DND-41 (cell line): Measurements from ENCODE around the gene NFIL3.

Experiments used
- ATAC-seq: fragments of 200-7000 bp; cut with Tn5 transposase; 3 replicates; pipeline ENCODE4 v1.9.1; 2021; ENCODE audit warnings: low read depth; ENCODE audit not compliant: insufficient read depth
- DNase-seq: peaks from one replicate; pipeline ENCODE4 v3.0.0-alpha.2; 2020
- H2AFZ ChIP-seq: 2 replicates; pipeline ENCODE4 v1.6.0; 2012; ENCODE audit warnings: low read depth, low read length
- H3K27ac ChIP-seq: 2 replicates; pipeline ENCODE4 v1.5.1; 2012; ENCODE audit warnings: low read length, inconsistent platforms
- H3K27me3 ChIP-seq: fragments of 200-600 bp; sonication (generic); 2 replicates; pipeline ENCODE4 v1.6.0; 2012; ENCODE audit warnings: low read length, mild to moderate bottlenecking, inconsistent platforms; ENCODE audit not compliant: insufficient read depth, poor library complexity
- H3K36me3 ChIP-seq: 2 replicates; pipeline ENCODE4 v1.5.1; 2012; ENCODE audit warnings: low read length, inconsistent platforms; ENCODE audit not compliant: insufficient read depth
- H3K4me1 ChIP-seq: 2 replicates; pipeline ENCODE4 v1.5.1; 2012; ENCODE audit warnings: mild to moderate bottlenecking, low read length; ENCODE audit not compliant: insufficient read depth
- H3K4me2 ChIP-seq: 2 replicates; pipeline ENCODE4 v1.6.0; 2012; ENCODE audit warnings: mild to moderate bottlenecking, moderate library complexity, low read length, inconsistent platforms; ENCODE audit not compliant: insufficient read depth
- H3K4me3 ChIP-seq, 2 experiments: fragments of 200-600 bp in 1 of 2; shearing (Covaris generic) in 1 of 2; 2 replicates each; pipeline ENCODE4 v1.5.1; 2012 to 2016; ENCODE audit warnings: inconsistent platforms in 2 of 2, low read length in 2 of 2, mild to moderate bottlenecking in 2 of 2, low read depth in 1 of 2, moderate library complexity in 1 of 2
- H3K79me2 ChIP-seq: 2 replicates; pipeline ENCODE4 v1.6.0; 2012; ENCODE audit warnings: low read length, inconsistent platforms; ENCODE audit not compliant: insufficient read depth
- H3K9ac ChIP-seq: 2 replicates; pipeline ENCODE4 v1.6.0; 2012; ENCODE audit warnings: low read depth, mild to moderate bottlenecking, inconsistent platforms, low read length, moderate library complexity
- H3K9me3 ChIP-seq: 2 replicates; pipeline ENCODE4 v1.5.1; 2012; ENCODE audit warnings: low read length, moderate library complexity, mild to moderate bottlenecking, inconsistent platforms; ENCODE audit not compliant: insufficient read depth, severe bottlenecking
- H4K20me1 ChIP-seq: 2 replicates; pipeline ENCODE4 v1.6.0; 2012; ENCODE audit warnings: low read length; ENCODE audit not compliant: insufficient read depth
- CTCF ChIP-seq: IDR thresholded peaks from 2 replicates; pipeline ENCODE4 v1.5.1; 2012; ENCODE audit warnings: borderline replicate concordance, low read length, moderate library complexity, mild to moderate bottlenecking; ENCODE audit not compliant: poor library complexity, severe bottlenecking; ENCODE audit errors: extremely low read depth
- EZH2 ChIP-seq: IDR thresholded peaks from 3 replicates; pipeline ENCODE4 v1.6.1; 2012; ENCODE audit warnings: borderline replicate concordance, low read depth, mild to moderate bottlenecking, moderate library complexity, low read length, inconsistent platforms; ENCODE audit not compliant: severe bottlenecking

Gene NFIL3

GRCh38 chr9:91443994-91444392 is 20.4 kb upstream of the NFIL3 start:
- Histone ChIP-seq H4K20me1 (no peaks in the 10 kb centered on the region), H3K79me2 (no peaks in the 10 kb centered on the region), H3K36me3 (no peaks in the 10 kb centered on the region), H3K27ac (no peak overlapping the region), H3K4me3 (no peak overlapping the region), H3K9ac (no peak overlapping the region), H3K27me3 (no peaks in the 10 kb centered on the region), H3K4me2 (no peak overlapping the region), H2AFZ (no peak overlapping the region), H3K4me1 (no peaks in the 10 kb centered on the region), H3K9me3 (no peaks in the 10 kb centered on the region)
- no peak for TF ChIP-seq EZH2
- TF ChIP-seq CTCF = no peak
- no peak for DNase-seq
- ATAC-seq = no peak

- DNase-seq = no peak
- Histone ChIP-seq H3K36me3 (no peaks in the 10 kb centered on the region), H3K4me1 (no peaks in the 10 kb centered on the region), H3K27me3 (no peaks in the 10 kb centered on the region), H3K9ac (no peak overlapping the region), H3K27ac (no peak overlapping the region), H4K20me1 (no peaks in the 10 kb centered on the region), H3K4me2 (no peak overlapping the region), H3K79me2 (no peaks in the 10 kb centered on the region), H3K4me3 (no peak overlapping the region), H2AFZ (no peak overlapping the region), H3K9me3 (no peaks in the 10 kb centered on the region)
- no peak for ATAC-seq
- TF ChIP-seq CTCF = no peak
- no peak for TF ChIP-seq EZH2
These were observed 19.8 kb upstream of the NFIL3 start for GRCh38 chr9:91443321-91443993.

GRCh38 chr9:91436841-91437240 is 13.2 kb upstream of the NFIL3 start:
- Histone ChIP-seq H3K9me3 (no peaks in the 10 kb centered on the region), H3K4me3 (no peak overlapping the region)

More at GRCh38 chr9:91436841-91437240, 13.2 kb upstream of the NFIL3 start:
- Histone ChIP-seq H3K4me1 (no peaks in the 10 kb centered on the region), H3K36me3 (no peaks in the 10 kb centered on the region), H3K79me2 (no peaks in the 10 kb centered on the region), H4K20me1 (no peaks in the 10 kb centered on the region), H2AFZ (no peak overlapping the region), H3K9ac (no peak overlapping the region), H3K27me3 (peaks cover 13% of the 10 kb centered on the region), H3K27ac (no peak overlapping the region), H3K4me2 (no peak overlapping the region)
- DNase-seq (no peak), ATAC-seq (no peak)
- no peak for TF ChIP-seq CTCF
- TF ChIP-seq EZH2 = no peak
